ENCODE data around the gene NEK9. TPM values are rescaled to one million over a fixed set of nuclear protein-coding genes. Genes with fewer than 3 reads are reported as not detected.
A peak's percentile ranks its signal among the peaks of the same experiment; 100 is the strongest.

The NEK9 gene
- total RNA-seq, 1 experiment from 2014 or later = 50.8 TPM

DNA sequence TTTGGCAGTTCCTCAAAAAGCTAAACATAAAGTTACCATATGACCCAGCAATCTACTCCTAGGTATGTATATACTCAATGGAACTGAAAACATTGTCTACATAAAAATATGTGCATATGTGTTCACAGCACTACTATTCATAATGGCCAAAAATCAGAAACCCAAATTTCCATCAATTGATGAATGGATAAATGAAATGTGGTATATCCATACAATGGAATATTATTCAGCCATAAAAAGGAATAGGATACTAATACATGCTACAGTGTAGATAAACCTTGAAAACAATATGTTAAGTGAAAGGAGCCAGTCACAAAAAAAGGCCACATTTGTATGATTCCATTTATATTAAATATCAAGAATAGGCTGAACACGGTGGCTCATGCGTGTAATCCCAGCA is 66.4 kb downstream of the NEK9 start:
- TF ChIP-seq CREM (CRISPR knock-in tag; IDR thresholded peaks at IDR 0.05) (no peak), GTF2I (CRISPR knock-in tag; conservative IDR thresholded peaks at IDR 0.05) (0 out of 2 replicates have a peak, but pooled peaks have one; percentile 12)
- no peak for ATAC-seq
- no peak overlapping the region for H3K27ac Mint-ChIP-seq
- no peak overlapping the region for H3K4me3 Mint-ChIP-seq
- CTCF ChIA-PET = no interaction called here
- peaks cover 15% of the 10 kb centered on the region for H3K4me1 Mint-ChIP-seq
- peaks cover 28% of the 10 kb centered on the region for H3K36me3 Mint-ChIP-seq
- POLR2A ChIA-PET = no interaction called here
- peaks cover 18% of the 10 kb centered on the region for H3K9me3 Mint-ChIP-seq
- DNase-seq (ENCODE audit: low spot score) = no peak
- H3K27me3 Mint-ChIP-seq (ENCODE audit: low read depth) = no peaks in the 10 kb centered on the region; the same call in 1 of the 2 replicates

DNA sequence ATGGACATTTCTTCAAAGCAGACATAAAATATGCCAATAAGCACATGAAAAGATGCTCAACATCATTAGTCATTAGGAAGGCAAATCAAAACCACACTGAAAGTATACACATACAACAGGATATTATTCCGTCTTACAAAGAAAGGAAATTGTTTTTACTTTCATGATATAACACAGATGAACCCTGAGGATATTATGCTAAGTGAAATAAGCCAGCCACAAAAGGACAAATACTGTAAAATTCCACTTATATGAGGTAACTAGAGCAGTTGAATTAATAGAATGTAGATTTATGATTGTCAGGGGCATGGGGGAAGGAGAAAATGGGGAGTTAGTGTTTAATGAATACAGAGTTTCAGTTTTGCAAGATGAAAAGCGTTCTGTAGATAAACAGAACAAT is 67.2 kb downstream of the NEK9 start:
- no peak overlapping the region for H3K27ac Mint-ChIP-seq
- ATAC-seq (no peak), DNase-seq (ENCODE audit: low spot score) (no peak)
- H3K9me3 Mint-ChIP-seq = peaks cover 18% of the 10 kb centered on the region
- H3K4me3 Mint-ChIP-seq = no peak overlapping the region
- ChIA-PET POLR2A (no interaction called here), CTCF (no interaction called here)
- H3K4me1 Mint-ChIP-seq = peaks cover 15% of the 10 kb centered on the region
- H3K27me3 Mint-ChIP-seq (ENCODE audit: low read depth) = no peaks in the 10 kb centered on the region; the same call in 1 of the 2 replicates
- H3K36me3 Mint-ChIP-seq = peaks cover 28% of the 10 kb centered on the region
- TF ChIP-seq OVOL2 (CRISPR knock-in tag; IDR thresholded peaks at IDR 0.05; ENCODE audit: borderline replicate concordance) (no peak), GTF2I (CRISPR knock-in tag; conservative IDR thresholded peaks at IDR 0.05) (no peak)
- TF ChIP-seq, protein P1, sequence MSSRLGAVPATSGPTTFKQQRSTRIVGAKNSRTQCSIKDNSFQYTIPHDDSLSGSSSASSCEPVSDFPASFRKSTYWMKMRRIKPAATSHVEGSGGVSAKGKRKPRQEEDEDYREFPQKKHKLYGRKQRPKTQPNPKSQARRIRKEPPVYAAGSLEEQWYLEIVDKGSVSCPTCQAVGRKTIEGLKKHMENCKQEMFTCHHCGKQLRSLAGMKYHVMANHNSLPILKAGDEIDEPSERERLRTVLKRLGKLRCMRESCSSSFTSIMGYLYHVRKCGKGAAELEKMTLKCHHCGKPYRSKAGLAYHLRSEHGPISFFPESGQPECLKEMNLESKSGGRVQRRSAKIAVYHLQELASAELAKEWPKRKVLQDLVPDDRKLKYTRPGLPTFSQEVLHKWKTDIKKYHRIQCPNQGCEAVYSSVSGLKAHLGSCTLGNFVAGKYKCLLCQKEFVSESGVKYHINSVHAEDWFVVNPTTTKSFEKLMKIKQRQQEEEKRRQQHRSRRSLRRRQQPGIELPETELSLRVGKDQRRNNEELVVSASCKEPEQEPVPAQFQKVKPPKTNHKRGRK (CRISPR knock-in tag; IDR thresholded peaks at IDR 0.05; ENCODE audit: borderline replicate concordance) = no peak

DNA sequence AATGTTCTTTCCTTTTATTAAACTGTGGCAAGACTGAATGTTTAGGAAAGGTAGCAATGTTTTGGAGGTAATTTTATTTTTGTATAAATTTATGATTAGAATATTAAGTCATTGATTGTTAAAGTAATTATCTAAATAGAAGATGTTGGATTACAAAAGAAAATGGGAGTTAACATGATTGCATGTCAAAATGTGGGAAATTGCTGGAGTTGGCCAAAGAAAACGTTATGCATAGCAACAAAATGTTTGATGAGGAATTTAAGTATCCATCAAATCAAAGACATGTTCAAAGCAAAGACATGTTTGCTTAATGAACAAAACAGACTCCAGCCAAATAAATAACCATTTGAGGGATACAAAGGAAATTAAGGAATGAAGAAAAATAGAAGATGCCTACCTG is 72.4 kb downstream of the NEK9 start:
- peaks cover 2% of the 10 kb centered on the region; the same call in 1 of the 2 replicates for H3K9me3 Mint-ChIP-seq
- no peak overlapping the region for H3K27ac Mint-ChIP-seq
- H3K4me3 Mint-ChIP-seq = no peak overlapping the region
- ATAC-seq = no peak
- no peaks in the 10 kb centered on the region; the same call in 1 of the 2 replicates for H3K27me3 Mint-ChIP-seq (ENCODE audit: low read depth)
- TF ChIP-seq, protein P2, sequence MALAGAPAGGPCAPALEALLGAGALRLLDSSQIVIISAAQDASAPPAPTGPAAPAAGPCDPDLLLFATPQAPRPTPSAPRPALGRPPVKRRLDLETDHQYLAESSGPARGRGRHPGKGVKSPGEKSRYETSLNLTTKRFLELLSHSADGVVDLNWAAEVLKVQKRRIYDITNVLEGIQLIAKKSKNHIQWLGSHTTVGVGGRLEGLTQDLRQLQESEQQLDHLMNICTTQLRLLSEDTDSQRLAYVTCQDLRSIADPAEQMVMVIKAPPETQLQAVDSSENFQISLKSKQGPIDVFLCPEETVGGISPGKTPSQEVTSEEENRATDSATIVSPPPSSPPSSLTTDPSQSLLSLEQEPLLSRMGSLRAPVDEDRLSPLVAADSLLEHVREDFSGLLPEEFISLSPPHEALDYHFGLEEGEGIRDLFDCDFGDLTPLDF (CRISPR knock-in tag; IDR thresholded peaks at IDR 0.05) = no peak
- TF ChIP-seq MXD4 (CRISPR knock-in tag; IDR thresholded peaks at IDR 0.05; ENCODE audit: borderline replicate concordance) = no peak
- TF ChIP-seq, protein P3, sequence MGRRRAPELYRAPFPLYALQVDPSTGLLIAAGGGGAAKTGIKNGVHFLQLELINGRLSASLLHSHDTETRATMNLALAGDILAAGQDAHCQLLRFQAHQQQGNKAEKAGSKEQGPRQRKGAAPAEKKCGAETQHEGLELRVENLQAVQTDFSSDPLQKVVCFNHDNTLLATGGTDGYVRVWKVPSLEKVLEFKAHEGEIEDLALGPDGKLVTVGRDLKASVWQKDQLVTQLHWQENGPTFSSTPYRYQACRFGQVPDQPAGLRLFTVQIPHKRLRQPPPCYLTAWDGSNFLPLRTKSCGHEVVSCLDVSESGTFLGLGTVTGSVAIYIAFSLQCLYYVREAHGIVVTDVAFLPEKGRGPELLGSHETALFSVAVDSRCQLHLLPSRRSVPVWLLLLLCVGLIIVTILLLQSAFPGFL (CRISPR knock-in tag; IDR thresholded peaks at IDR 0.05; ENCODE audit: borderline replicate concordance) = no peak
- no peak for TF ChIP-seq EMX1 (CRISPR knock-in tag; IDR thresholded peaks at IDR 0.05)
- TF ChIP-seq, protein P4, sequence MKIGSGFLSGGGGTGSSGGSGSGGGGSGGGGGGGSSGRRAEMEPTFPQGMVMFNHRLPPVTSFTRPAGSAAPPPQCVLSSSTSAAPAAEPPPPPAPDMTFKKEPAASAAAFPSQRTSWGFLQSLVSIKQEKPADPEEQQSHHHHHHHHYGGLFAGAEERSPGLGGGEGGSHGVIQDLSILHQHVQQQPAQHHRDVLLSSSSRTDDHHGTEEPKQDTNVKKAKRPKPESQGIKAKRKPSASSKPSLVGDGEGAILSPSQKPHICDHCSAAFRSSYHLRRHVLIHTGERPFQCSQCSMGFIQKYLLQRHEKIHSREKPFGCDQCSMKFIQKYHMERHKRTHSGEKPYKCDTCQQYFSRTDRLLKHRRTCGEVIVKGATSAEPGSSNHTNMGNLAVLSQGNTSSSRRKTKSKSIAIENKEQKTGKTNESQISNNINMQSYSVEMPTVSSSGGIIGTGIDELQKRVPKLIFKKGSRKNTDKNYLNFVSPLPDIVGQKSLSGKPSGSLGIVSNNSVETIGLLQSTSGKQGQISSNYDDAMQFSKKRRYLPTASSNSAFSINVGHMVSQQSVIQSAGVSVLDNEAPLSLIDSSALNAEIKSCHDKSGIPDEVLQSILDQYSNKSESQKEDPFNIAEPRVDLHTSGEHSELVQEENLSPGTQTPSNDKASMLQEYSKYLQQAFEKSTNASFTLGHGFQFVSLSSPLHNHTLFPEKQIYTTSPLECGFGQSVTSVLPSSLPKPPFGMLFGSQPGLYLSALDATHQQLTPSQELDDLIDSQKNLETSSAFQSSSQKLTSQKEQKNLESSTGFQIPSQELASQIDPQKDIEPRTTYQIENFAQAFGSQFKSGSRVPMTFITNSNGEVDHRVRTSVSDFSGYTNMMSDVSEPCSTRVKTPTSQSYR (CRISPR knock-in tag; IDR thresholded peaks at IDR 0.05) = no peak
- TF ChIP-seq, protein P5, sequence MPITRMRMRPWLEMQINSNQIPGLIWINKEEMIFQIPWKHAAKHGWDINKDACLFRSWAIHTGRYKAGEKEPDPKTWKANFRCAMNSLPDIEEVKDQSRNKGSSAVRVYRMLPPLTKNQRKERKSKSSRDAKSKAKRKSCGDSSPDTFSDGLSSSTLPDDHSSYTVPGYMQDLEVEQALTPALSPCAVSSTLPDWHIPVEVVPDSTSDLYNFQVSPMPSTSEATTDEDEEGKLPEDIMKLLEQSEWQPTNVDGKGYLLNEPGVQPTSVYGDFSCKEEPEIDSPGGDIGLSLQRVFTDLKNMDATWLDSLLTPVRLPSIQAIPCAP (CRISPR knock-in tag; IDR thresholded peaks at IDR 0.05) = no peak
- no peak for DNase-seq (ENCODE audit: low spot score)
- POLR2A ChIA-PET = interaction anchor here (0.6 kb wide), 1 partner anchor 112 kb away, joined by 3 read pairs; no protein-coding TSS in a partner anchor
- H3K36me3 Mint-ChIP-seq = peaks cover 7% of the 10 kb centered on the region
- 0 out of 2 replicates have a peak, but pooled peaks cover 11% of the 10 kb centered on the region for H3K4me1 Mint-ChIP-seq
- CTCF ChIA-PET = no interaction called here
